Testis (tissue), 3 donors: Measurements from ENCODE around the gene MAP4. TPM values are rescaled to one million over a fixed set of nuclear protein-coding genes. Genes with fewer than 3 reads are reported as not detected.

Source experiments
- DNase-seq: peaks from one replicate; pipeline ENCODE4 v3.0.0-alpha.2; 2019
- H3K27ac ChIP-seq, 2 donors: fragments of 200-600 bp; sonication (generic); one replicate each; pipeline ENCODE4 v1.5.1; 2019
- H3K27me3 ChIP-seq: fragments of 200-600 bp; sonication (generic); one replicate; pipeline ENCODE4 v1.5.1; 2019
- H3K36me3 ChIP-seq: fragments of 200-600 bp; sonication (generic); one replicate; pipeline ENCODE4 v1.5.1; 2017; ENCODE audit warnings: low read depth; ENCODE audit errors: missing control alignments
- H3K4me1 ChIP-seq: fragments of 200-600 bp; sonication (generic); one replicate; pipeline ENCODE4 v1.5.1; 2019
- H3K4me3 ChIP-seq, 2 donors: fragments of 200-600 bp; sonication (generic); one replicate each; pipeline ENCODE4 v1.5.1; 2017 to 2019
- H3K9me3 ChIP-seq: fragments of 200-600 bp; sonication (generic); one replicate; pipeline ENCODE4 v1.5.1; 2017
- CTCF ChIP-seq, 3 experiments: fragments of 450-650 bp in 2 of 3; fragments of 200-600 bp in 1 of 3; sonication (generic) in 1 of 3; IDR thresholded peaks; one replicate each; pipeline ENCODE4 v1.5.1; 2016 to 2019; ENCODE audit warnings: antibody characterized with exemption in 3 of 3, mild to moderate bottlenecking in 2 of 3, moderate library complexity in 1 of 3
- POLR2A ChIP-seq: fragments of 450-650 bp; IDR thresholded peaks from one replicate; pipeline ENCODE4 v1.6.1; 2017; ENCODE audit warnings: antibody characterized with exemption, mild to moderate bottlenecking, moderate library complexity
- WGBS, 2 donors: methylation state at CpG; one replicate each; pipeline ENCODE4 v1.1.5; 2018; 5-methylcytosine and 5-hydroxymethylcytosine counted together
- intact Hi-C: fragments of 100-400 bp; cut with DNase I; formaldehyde crosslinking; loops from one replicate; pipeline ENCODE4 v1.15.1; 2023; ENCODE audit warnings: low total_unique reads
- polyA plus RNA-seq: library from polyadenylated mRNA; stranded (reverse); fragments of 350-450 nt; fragmentation: Illumina TruSeq; extraction: RNeasy Lipid Tissue Mini Kit (QIAGEN cat#74804); gene quantifications from one replicate; pipeline ENCODE4 v1.2.3, GENCODE V29; 2014; ENCODE audit warnings: low read depth, low replicate concordance; ENCODE audit not compliant: insufficient read depth
- total RNA-seq, 2 donors: library from RNA; depleted of rRNA; stranded (reverse); fragments of >200 nt; gene quantifications; one replicate each; pipeline ENCODE4 v1.2.3, GENCODE V29; 2016

Gene MAP4
- total and polyA plus RNA-seq, 3 donors from 2014 or later, result 195 to 241 (median 226) TPM

GRCh38 chr3:48018841-48019240 is 2.6 kb upstream of the MAP4 start:
- H3K36me3 ChIP-seq, result no peaks in the 10 kb centered on the region
- H3K27me3 ChIP-seq, result no peaks in the 10 kb centered on the region
- 60 to 83% methylated on average over 3 of the region's 3 CpGs for WGBS, 2 donors
- H3K4me3 ChIP-seq, result no peak overlapping the region
- intact Hi-C loops, result no loop called here
- H3K4me1 ChIP-seq, result peaks cover 35% of the 10 kb centered on the region
- no peaks in the 10 kb centered on the region for H3K9me3 ChIP-seq
- no peak for DNase-seq
- no peak overlapping the region for H3K27ac ChIP-seq
- TF ChIP-seq POLR2A (no peak), CTCF (IDR thresholded peaks at IDR 0.05) (no peak)

GRCh38 chr3:48015431-48016180 is 610 bp downstream of the MAP4 start:
- no peak overlapping the region for H3K4me3 ChIP-seq
- H3K4me1 ChIP-seq, result peaks cover 34% of the 10 kb centered on the region
- peak overlapping the region in 1 of 2 donors; percentile 39 for H3K27ac ChIP-seq
- H3K27me3 ChIP-seq, result no peaks in the 10 kb centered on the region
- H3K9me3 ChIP-seq, result no peaks in the 10 kb centered on the region
- DNase-seq, result no peak
- TF ChIP-seq CTCF (IDR thresholded peaks at IDR 0.05) (no peak), POLR2A (no peak)
- intact Hi-C loops, result no loop called here
- 58 to 63% methylated on average over 3 of the region's 3 CpGs for WGBS, 2 donors
- no peaks in the 10 kb centered on the region for H3K36me3 ChIP-seq

- DNase-seq, result no peak
- H3K27ac ChIP-seq, result peak overlapping the region; percentile 26 to 55
- H3K27me3 ChIP-seq, result no peaks in the 10 kb centered on the region
- 80 to 93% methylated on average over 2 of the region's 2 CpGs for WGBS, 2 donors
- no peaks in the 10 kb centered on the region for H3K36me3 ChIP-seq
- no peaks in the 10 kb centered on the region for H3K9me3 ChIP-seq
- peaks cover 34% of the 10 kb centered on the region for H3K4me1 ChIP-seq
- intact Hi-C loops, result no loop called here
- TF ChIP-seq POLR2A, result no peak
- TF ChIP-seq CTCF (IDR thresholded peaks at IDR 0.05), result no peak
- no peak overlapping the region for H3K4me3 ChIP-seq
These were observed 1.9 kb downstream of the MAP4 start for GRCh38 chr3:48014358-48014757.

GRCh38 chr3:48013288-48013980 is 2.8 kb downstream of the MAP4 start:
- Histone ChIP-seq H3K4me3 (no peak overlapping the region), H3K4me1 (peaks cover 34% of the 10 kb centered on the region), H3K9me3 (no peaks in the 10 kb centered on the region), H3K27me3 (no peaks in the 10 kb centered on the region), H3K36me3 (no peaks in the 10 kb centered on the region), H3K27ac (peak overlapping the region in 1 of 2 donors; percentile 55)
- no peak for DNase-seq
- TF ChIP-seq CTCF (IDR thresholded peaks at IDR 0.05), result no peak
- TF ChIP-seq POLR2A, result no peak
- intact Hi-C loops, result no loop called here
